Neural cell (in vitro differentiated cells): ENCODE measurements around the gene B3GALT5. TPM values are rescaled to one million over a fixed set of nuclear protein-coding genes. Genes with fewer than 3 reads are reported as not detected.
"Not testable (repeated sequence)": the region's sequence is repeated elsewhere in the genome, so short reads cannot be mapped to it uniquely, and the experiment has no call there.

Source experiments
- H2AFZ ChIP-seq: fragments of 200-600, 300-800 bp; sonication (generic), shearing (Covaris generic); 2 replicates; pipeline ENCODE4 v1.6.0; 2014; ENCODE audit warnings: low read depth, mild to moderate bottlenecking, antibody characterized with exemption, low read length, moderate library complexity
- H3F3A ChIP-seq: fragments of 200-600 bp; shearing (Covaris generic); 2 replicates; pipeline ENCODE4 v1.6.1; 2016; ENCODE audit warnings: mild to moderate bottlenecking, moderate library complexity, mixed read lengths, antibody characterized with exemption, low read length; ENCODE audit not compliant: insufficient read depth, poor library complexity, severe bottlenecking
- H3K27ac ChIP-seq: fragments of 200-600, 300-800 bp; sonication (generic), shearing (Covaris generic); 2 replicates; pipeline ENCODE4 v1.5.1; 2014; ENCODE audit warnings: mild to moderate bottlenecking, low read length, moderate library complexity
- H3K27me3 ChIP-seq: fragments of 300-800, 200-600 bp; sonication (generic), shearing (Covaris generic); 2 replicates; pipeline ENCODE4 v1.6.0; 2014; ENCODE audit warnings: mild to moderate bottlenecking, low read depth, low read length, moderate library complexity; ENCODE audit not compliant: insufficient read depth
- H3K36me3 ChIP-seq: fragments of 300-800, 200-600 bp; sonication (generic), shearing (Covaris generic); 2 replicates; pipeline ENCODE4 v1.5.1; 2014; ENCODE audit warnings: mild to moderate bottlenecking, antibody characterized with exemption, low read length, moderate library complexity; ENCODE audit not compliant: insufficient read depth
- H3K4me2 ChIP-seq: fragments of 300-800, 200-600 bp; sonication (generic), shearing (Covaris generic); 2 replicates; pipeline ENCODE4 v1.6.0; 2014; ENCODE audit warnings: mild to moderate bottlenecking, low read length
- H3K4me3 ChIP-seq: fragments of 300-800, 200-600 bp; sonication (generic), shearing (Covaris generic); 2 replicates; pipeline ENCODE4 v1.5.1; 2014; ENCODE audit warnings: mild to moderate bottlenecking, low read length, moderate library complexity
- H3K79me2 ChIP-seq: fragments of 200-600 bp; shearing (Covaris generic); replicated peaks from 2 replicates; pipeline ENCODE4 v1.6.0; 2014; ENCODE audit warnings: mild to moderate bottlenecking, low read length, moderate library complexity; ENCODE audit not compliant: insufficient read depth
- H3K9ac ChIP-seq: fragments of 300-800, 200-600 bp; sonication (generic), shearing (Covaris generic); 2 replicates; pipeline ENCODE4 v1.6.1; 2016; ENCODE audit warnings: mild to moderate bottlenecking, low read length, mixed read lengths
- H3K9me2 ChIP-seq: fragments of 200-600 bp; shearing (Covaris generic); 2 replicates; pipeline ENCODE4 v1.6.1; 2016; ENCODE audit warnings: mild to moderate bottlenecking, low read length, mixed read lengths; ENCODE audit not compliant: insufficient read depth
- H3K9me3 ChIP-seq: fragments of 200-600, 300-800 bp; sonication (generic), shearing (Covaris generic); 2 replicates; pipeline ENCODE4 v1.6.1; 2016; ENCODE audit warnings: mild to moderate bottlenecking, mixed run types, low read length, moderate library complexity, mixed read lengths
- H4K20me1 ChIP-seq: fragments of 200-600 bp; shearing (Covaris generic); 2 replicates; pipeline ENCODE4 v1.6.1; 2016; ENCODE audit warnings: mild to moderate bottlenecking, mixed run types; ENCODE audit not compliant: insufficient read depth
- CTCF ChIP-seq: fragments of 450-650 bp; IDR thresholded peaks from 2 replicates; pipeline ENCODE4 v1.5.1; 2014; ENCODE audit warnings: antibody characterized with exemption, mild to moderate bottlenecking, moderate library complexity; ENCODE audit not compliant: poor library complexity, severe bottlenecking
- EP300 ChIP-seq: fragments of 450-650 bp; conservative IDR thresholded peaks from 2 replicates; pipeline ENCODE4 v1.6.1; 2014; ENCODE audit warnings: antibody characterized with exemption, mild to moderate bottlenecking, moderate library complexity; ENCODE audit not compliant: poor library complexity, severe bottlenecking
- EZH2 ChIP-seq: fragments of 200-600, 300-800 bp; shearing (Covaris generic), sonication (generic); IDR thresholded peaks from 2 replicates; pipeline ENCODE4 v1.6.1; 2014; ENCODE audit warnings: antibody characterized with exemption, low read length, borderline replicate concordance, mild to moderate bottlenecking; ENCODE audit not compliant: insufficient read depth, poor library complexity, severe bottlenecking
- MXI1 ChIP-seq: fragments of 450-650 bp; conservative IDR thresholded peaks from 2 replicates; pipeline ENCODE4 v1.6.1; 2014; ENCODE audit warnings: antibody characterized with exemption, mild to moderate bottlenecking; ENCODE audit not compliant: poor library complexity, severe bottlenecking
- POLR2AphosphoS5 ChIP-seq: IDR thresholded peaks from 2 replicates; pipeline ENCODE4 v1.6.1; 2012
- RAD21 ChIP-seq: fragments of 450-650 bp; conservative IDR thresholded peaks from 2 replicates; pipeline ENCODE4 v1.6.1; 2014; ENCODE audit warnings: antibody characterized with exemption, mild to moderate bottlenecking, moderate library complexity
- REST ChIP-seq: IDR thresholded peaks from 2 replicates; pipeline ENCODE4 v1.6.1; 2012; ENCODE audit warnings: borderline replicate concordance
- SMC3 ChIP-seq: fragments of 450-650 bp; conservative IDR thresholded peaks from 2 replicates; pipeline ENCODE4 v1.6.1; 2014; ENCODE audit warnings: antibody characterized with exemption, mild to moderate bottlenecking, moderate library complexity; ENCODE audit not compliant: poor library complexity
- TAF1 ChIP-seq: IDR thresholded peaks from 2 replicates; pipeline ENCODE4 v1.6.1; 2012; ENCODE audit warnings: low read depth
- polyA plus RNA-seq: library from polyadenylated mRNA; depleted of rRNA; stranded (reverse); fragments of >200 nt; gene quantifications from 2 replicates; pipeline ENCODE4 v1.2.3, GENCODE V29; 2014

Gene B3GALT5
- polyA plus RNA-seq, 1 donor from 2014 or later = 0.50 TPM

- Histone ChIP-seq H3K9me3 (no peaks in the 10 kb centered on the region), H3K79me2 (no peaks in the 10 kb centered on the region), H4K20me1 (no peaks in the 10 kb centered on the region), H3K9ac (no peak overlapping the region), H3K36me3 (no peaks in the 10 kb centered on the region), H3K9me2 (no peaks in the 10 kb centered on the region), H3F3A (no peaks in the 10 kb centered on the region), H3K27me3 (no peaks in the 10 kb centered on the region), H3K27ac (no peak overlapping the region), H3K4me2 (no peak overlapping the region), H2AFZ (no peak overlapping the region), H3K4me3 (no peak overlapping the region)
- TF ChIP-seq REST (no peak), SMC3 (no peak), TAF1 (no peak), MXI1 (no peak), CTCF (no peak), POLR2AphosphoS5 (no peak), EP300 (no peak), EZH2 (no peak), RAD21 (no peak)
Observed at GRCh38 chr21:39581414-39581813, 31.3 kb upstream of the B3GALT5 start.

GRCh38 chr21:39582749-39583148 is 30.0 kb upstream of the B3GALT5 start:
- H3K4me3 ChIP-seq = no peak overlapping the region
- TF ChIP-seq EP300 (no peak), POLR2AphosphoS5 (no peak), RAD21 (no peak), CTCF (no peak), MXI1 (no peak), EZH2 (no peak), SMC3 (no peak), REST (no peak), TAF1 (no peak)
- no peak overlapping the region for H3K27ac ChIP-seq

GRCh38 chr21:39583586-39583985 is 29.2 kb upstream of the B3GALT5 start:
- H3K9me2 ChIP-seq, H3K27ac ChIP-seq, H3F3A ChIP-seq, H3K36me3 ChIP-seq, H2AFZ ChIP-seq, H4K20me1 ChIP-seq, H3K4me2 ChIP-seq, H3K27me3 ChIP-seq, H3K4me3 ChIP-seq, H3K9ac ChIP-seq, H3K9me3 ChIP-seq, H3K79me2 ChIP-seq: not testable (repeated sequence)

More at GRCh38 chr21:39582749-39583148, 30.0 kb upstream of the B3GALT5 start:
- H3K27me3 ChIP-seq = no peaks in the 10 kb centered on the region
- H4K20me1 ChIP-seq = no peaks in the 10 kb centered on the region
- no peaks in the 10 kb centered on the region for H3F3A ChIP-seq
- no peak overlapping the region for H3K4me2 ChIP-seq
- no peaks in the 10 kb centered on the region for H3K79me2 ChIP-seq
- no peak overlapping the region for H3K9ac ChIP-seq
- no peaks in the 10 kb centered on the region for H3K9me2 ChIP-seq
- no peaks in the 10 kb centered on the region for H3K9me3 ChIP-seq
- H2AFZ ChIP-seq = no peak overlapping the region
- H3K36me3 ChIP-seq = no peaks in the 10 kb centered on the region
